ENCODE results near the gene USF1. TPM values are rescaled to one million over a fixed set of nuclear protein-coding genes. Genes with fewer than 3 reads are reported as not detected.
A peak's percentile ranks its signal among the peaks of the same experiment; 100 is the strongest.

USF1 gene
- 10 to 100 TPM; 63.3 to 67.7 TPM for total RNA-seq
- polyA plus RNA-seq = 6.7 TPM

DNA sequence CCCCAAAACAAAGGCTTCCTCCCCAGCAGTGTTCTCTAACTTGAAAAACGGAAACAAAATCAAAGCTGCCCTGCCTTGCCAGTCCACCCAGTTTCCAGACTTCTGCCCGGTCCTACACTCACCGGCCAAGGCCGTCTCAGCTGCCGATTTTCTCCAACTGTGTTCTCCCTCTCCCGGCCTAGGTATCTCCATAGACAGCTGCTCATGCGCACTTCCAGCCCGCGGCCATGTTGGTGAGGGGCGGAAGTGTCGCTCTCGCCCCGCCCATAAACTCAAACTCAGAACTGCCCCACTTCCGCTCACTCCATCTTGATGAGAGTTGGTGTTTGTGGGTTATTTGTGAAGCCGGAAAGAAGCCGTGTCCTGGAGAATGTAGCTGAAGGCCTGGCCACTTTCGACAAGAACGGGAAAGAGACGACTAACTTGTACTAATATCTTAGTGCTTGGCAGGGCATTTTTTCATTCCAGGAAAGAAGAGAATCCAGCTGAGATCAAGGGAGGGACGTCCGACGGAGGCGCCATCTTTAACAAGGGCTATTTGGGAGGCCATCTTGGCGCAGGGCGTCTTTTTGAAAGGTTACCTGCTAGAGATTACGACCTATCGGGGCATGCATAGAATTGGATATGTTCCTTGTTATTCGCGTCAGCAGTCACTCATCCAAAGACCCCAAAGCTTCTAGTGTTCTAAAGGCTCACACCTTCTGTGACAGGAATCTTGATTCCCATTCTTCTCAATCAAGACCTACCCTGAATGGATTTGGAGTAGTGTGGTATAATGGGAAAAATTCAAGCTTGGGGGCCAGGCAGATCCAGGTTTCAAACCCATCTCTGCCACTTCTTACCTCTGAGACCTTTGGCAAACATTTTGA, at the start of gene USF1:
TSS of gene USF1 (minus strand) at position 242 of the 869 bp plus-strand sequence. CDS start 2,702 bp downstream, outside the sequence.
- H3K27me3 Mint-ChIP-seq = no peaks in the 10 kb centered on the region
- peak within 1 kb of the TSS; percentile 89 to 100 (median 99) for H3K27ac Mint-ChIP-seq
- ChIA-PET POLR2A (interaction anchor here (0.6 to 5.0 kb wide), 17 partner anchors 7 to 268 kb away, joined by 3 to 81 read pairs (median 5); partner anchors contain the start of genes ARHGAP30, DEDD, F11R and KLHDC9), CTCF (interaction anchor here (0.7 to 4.4 kb wide), 15 partner anchors 8 to 209 kb away, joined by 3 to 61 read pairs (median 4); partner anchors contain the start of genes ARHGAP30, F11R, KLHDC9 and NIT1)
- H3K27ac ChIP-seq (ENCODE audit: low read depth, low read length) = peak within 1 kb of the TSS; percentile 94
- peak within 1 kb of the TSS; percentile 99 for H3K4me3 ChIP-seq (ENCODE audit: low read length)
- no peaks in the 10 kb centered on the region for H3K9me3 ChIP-seq (ENCODE audit: low read length)
- peaks cover 10 to 80% (median 20%) of the 10 kb centered on the region in 3 donors for H3K36me3 Mint-ChIP-seq
- no peaks in the 10 kb centered on the region for H3K9me3 Mint-ChIP-seq
- H3K36me3 ChIP-seq (ENCODE audit: insufficient read depth, low read length) = peaks cover 49% of the 10 kb centered on the region
- H3K4me3 Mint-ChIP-seq = peak within 1 kb of the TSS; percentile 88 to 97 (median 92)
- peak; percentile 85 to 96 (median 93) for DNase-seq
- H3K4me1 ChIP-seq (ENCODE audit: insufficient read depth, low read length) = peaks cover 23% of the 10 kb centered on the region
- peaks cover 32 to 62% (median 49%) of the 10 kb centered on the region in 3 donors for H3K4me1 Mint-ChIP-seq
- no peaks in the 10 kb centered on the region for H3K27me3 ChIP-seq (ENCODE audit: insufficient read depth, low read length, poor library complexity, severe bottlenecking)

DNA sequence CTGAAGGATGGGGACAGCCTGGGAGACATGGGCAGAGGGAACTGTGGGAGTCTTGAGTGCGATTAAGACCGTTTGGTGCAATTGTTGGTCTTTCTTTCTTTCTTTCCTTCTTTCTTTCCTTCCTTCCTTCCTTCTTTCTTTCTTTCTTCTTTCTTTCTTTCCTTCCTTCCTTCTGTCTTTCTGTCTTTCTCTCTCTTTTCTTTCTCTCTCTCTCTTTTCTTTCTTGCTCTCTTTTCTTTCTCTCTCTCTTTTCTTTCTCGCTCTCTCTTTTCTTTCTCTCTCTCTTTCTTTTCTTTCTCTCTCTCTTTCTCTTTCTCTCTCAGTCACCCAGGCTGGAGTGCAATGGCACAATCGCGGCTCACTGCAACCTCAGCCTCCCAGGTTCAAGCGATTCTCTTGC, 49.5 kb upstream of the USF1 start:
- H3K27ac Mint-ChIP-seq = peak overlapping the region in 2 of 8 donors; percentile 55 to 97
- POLR2A ChIA-PET = interaction anchor here (0.6 to 4.2 kb wide), 2 partner anchors 26 to 65 kb away, joined by 6 to 31 read pairs; partner anchors contain the start of gene ARHGAP30
- Histone ChIP-seq H3K4me1 (ENCODE audit: insufficient read depth, low read length) (peaks cover 8% of the 10 kb centered on the region), H3K36me3 (ENCODE audit: insufficient read depth, low read length) (no peaks in the 10 kb centered on the region), H3K9me3 (ENCODE audit: low read length) (no peaks in the 10 kb centered on the region), H3K27ac (ENCODE audit: low read depth, low read length) (no peak overlapping the region), H3K4me3 (ENCODE audit: low read length) (no peak overlapping the region), H3K27me3 (ENCODE audit: insufficient read depth, low read length, poor library complexity, severe bottlenecking) (no peaks in the 10 kb centered on the region)
- peaks cover 17 to 28% (median 19%) of the 10 kb centered on the region in 3 donors for H3K4me1 Mint-ChIP-seq
- no peak for DNase-seq
- CTCF ChIA-PET = interaction anchor here (1.4 to 7.8 kb wide), 3 partner anchors 25 to 56 kb away, joined by 4 to 128 read pairs (median 83); partner anchors contain the start of genes ARHGAP30 and TSTD1
- peaks cover 0 to 4% (median 3%) of the 10 kb centered on the region in 5 donors for H3K9me3 Mint-ChIP-seq
- H3K4me3 Mint-ChIP-seq = peak overlapping the region in 1 of 7 donors; percentile 73
- H3K36me3 Mint-ChIP-seq = peaks cover 0 to 14% (median 2%) of the 10 kb centered on the region in 3 donors
- peaks cover 0 to 19% of the 10 kb centered on the region in 2 donors for H3K27me3 Mint-ChIP-seq

DNA sequence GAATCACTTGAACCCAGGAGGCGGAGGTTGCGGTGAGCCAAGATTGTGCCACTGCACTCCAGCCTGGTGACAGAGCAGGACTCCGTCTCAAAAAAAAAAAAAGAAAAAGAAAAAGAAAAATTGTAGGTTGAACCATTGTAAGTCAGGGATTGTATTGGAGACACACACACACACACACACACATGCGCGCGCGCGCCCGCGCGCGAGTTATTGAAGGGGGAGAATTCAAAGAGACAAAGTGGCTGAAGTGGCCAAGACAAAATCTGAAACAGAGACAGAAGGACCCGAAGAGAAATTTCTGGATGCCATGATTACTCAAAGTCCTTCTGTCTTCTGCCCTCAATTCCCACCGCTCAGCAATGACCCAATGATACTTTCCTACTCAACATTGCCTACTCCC, 48.7 kb upstream of the USF1 start:
- CTCF ChIA-PET = interaction anchor here (1.4 to 7.8 kb wide), 3 partner anchors 24 to 97 kb away, joined by 4 to 128 read pairs (median 5); partner anchors contain the start of gene ARHGAP30
- POLR2A ChIA-PET = interaction anchor here (0.6 kb wide), 1 partner anchor 64 kb away, joined by 6 read pairs; no protein-coding TSS in a partner anchor
- no peak overlapping the region for H3K4me3 Mint-ChIP-seq
- Histone ChIP-seq H3K4me1 (ENCODE audit: insufficient read depth, low read length) (peaks cover 8% of the 10 kb centered on the region), H3K27ac (ENCODE audit: low read depth, low read length) (no peak overlapping the region), H3K9me3 (ENCODE audit: low read length) (no peaks in the 10 kb centered on the region), H3K4me3 (ENCODE audit: low read length) (no peak overlapping the region), H3K27me3 (ENCODE audit: insufficient read depth, low read length, poor library complexity, severe bottlenecking) (no peaks in the 10 kb centered on the region), H3K36me3 (ENCODE audit: insufficient read depth, low read length) (no peaks in the 10 kb centered on the region)
- H3K9me3 Mint-ChIP-seq = peaks cover 0 to 4% (median 3%) of the 10 kb centered on the region in 5 donors
- peaks cover 0 to 19% of the 10 kb centered on the region in 2 donors for H3K27me3 Mint-ChIP-seq
- H3K36me3 Mint-ChIP-seq = peaks cover 0 to 6% (median 2%) of the 10 kb centered on the region in 3 donors
- H3K4me1 Mint-ChIP-seq = peaks cover 17 to 28% (median 19%) of the 10 kb centered on the region in 3 donors
- H3K27ac Mint-ChIP-seq = peak overlapping the region in 2 of 8 donors; percentile 55 to 85
- DNase-seq = no peak

- H3K36me3 Mint-ChIP-seq = peaks cover 0 to 2% (median 1%) of the 10 kb centered on the region in 3 donors
- Histone ChIP-seq H3K9me3 (ENCODE audit: low read length) (no peaks in the 10 kb centered on the region), H3K4me3 (ENCODE audit: low read length) (no peak overlapping the region), H3K27me3 (ENCODE audit: insufficient read depth, low read length, poor library complexity, severe bottlenecking) (no peaks in the 10 kb centered on the region), H3K27ac (ENCODE audit: low read depth, low read length) (no peak overlapping the region), H3K36me3 (ENCODE audit: insufficient read depth, low read length) (no peaks in the 10 kb centered on the region), H3K4me1 (ENCODE audit: insufficient read depth, low read length) (peaks cover 8% of the 10 kb centered on the region)
- peaks cover 0 to 2% (median 2%) of the 10 kb centered on the region in 5 donors for H3K9me3 Mint-ChIP-seq
- H3K4me3 Mint-ChIP-seq = no peak overlapping the region
- POLR2A ChIA-PET = no interaction called here
- DNase-seq = no peak
- H3K4me1 Mint-ChIP-seq = peaks cover 6 to 16% (median 8%) of the 10 kb centered on the region in 3 donors
- peaks cover 0 to 14% of the 10 kb centered on the region in 2 donors for H3K27me3 Mint-ChIP-seq
- no peak overlapping the region for H3K27ac Mint-ChIP-seq
- CTCF ChIA-PET = interaction anchor here (0.9 to 7.8 kb wide), 2 partner anchors 22 to 73 kb away, joined by 3 to 128 read pairs; partner anchors contain the start of genes ARHGAP30 and PPOX
Observed at GRCh38 chr1:161092621-161093028, 46.8 kb upstream of the USF1 start.

- ChIA-PET CTCF (interaction anchor here (0.9 to 7.8 kb wide), 2 partner anchors 21 to 74 kb away, joined by 3 to 128 read pairs; partner anchors contain the start of genes ARHGAP30 and PPOX), POLR2A (no interaction called here)
- Histone ChIP-seq H3K36me3 (ENCODE audit: insufficient read depth, low read length) (no peaks in the 10 kb centered on the region), H3K4me3 (ENCODE audit: low read length) (no peak overlapping the region), H3K27ac (ENCODE audit: low read depth, low read length) (no peak overlapping the region), H3K9me3 (ENCODE audit: low read length) (no peaks in the 10 kb centered on the region), H3K27me3 (ENCODE audit: insufficient read depth, low read length, poor library complexity, severe bottlenecking) (no peaks in the 10 kb centered on the region), H3K4me1 (ENCODE audit: insufficient read depth, low read length) (peaks cover 2% of the 10 kb centered on the region)
- no peak overlapping the region for H3K4me3 Mint-ChIP-seq
- no peaks in the 10 kb centered on the region for H3K36me3 Mint-ChIP-seq
- peak overlapping the region in 1 of 8 donors; percentile 25 for H3K27ac Mint-ChIP-seq
- DNase-seq = no peak
- H3K9me3 Mint-ChIP-seq = no peaks in the 10 kb centered on the region
- H3K27me3 Mint-ChIP-seq = peaks cover 0 to 8% of the 10 kb centered on the region in 2 donors
- peaks cover 0 to 9% (median 1%) of the 10 kb centered on the region in 3 donors for H3K4me1 Mint-ChIP-seq
Observed at GRCh38 chr1:161091796-161092507, 46.2 kb upstream of the USF1 start.

GRCh38 chr1:161091093-161091492, 45.3 kb upstream of the USF1 start:
- Histone ChIP-seq H3K27me3 (ENCODE audit: insufficient read depth, low read length, poor library complexity, severe bottlenecking) (no peaks in the 10 kb centered on the region), H3K4me1 (ENCODE audit: insufficient read depth, low read length) (no peaks in the 10 kb centered on the region), H3K36me3 (ENCODE audit: insufficient read depth, low read length) (no peaks in the 10 kb centered on the region), H3K4me3 (ENCODE audit: low read length) (no peak overlapping the region), H3K9me3 (ENCODE audit: low read length) (no peaks in the 10 kb centered on the region), H3K27ac (ENCODE audit: low read depth, low read length) (no peak overlapping the region)
- no peak for DNase-seq
- no peaks in the 10 kb centered on the region for H3K9me3 Mint-ChIP-seq
- no peak overlapping the region for H3K27ac Mint-ChIP-seq
- H3K4me1 Mint-ChIP-seq = peaks cover 0 to 2% (median 0%) of the 10 kb centered on the region in 3 donors
- no peak overlapping the region for H3K4me3 Mint-ChIP-seq
- POLR2A ChIA-PET = interaction anchor here (0.6 kb wide), 1 partner anchor 71 kb away, joined by 3 read pairs; no protein-coding TSS in a partner anchor
- peaks cover 0 to 1% of the 10 kb centered on the region in 2 donors for H3K27me3 Mint-ChIP-seq
- CTCF ChIA-PET = no interaction called here
- H3K36me3 Mint-ChIP-seq = no peaks in the 10 kb centered on the region

DNA sequence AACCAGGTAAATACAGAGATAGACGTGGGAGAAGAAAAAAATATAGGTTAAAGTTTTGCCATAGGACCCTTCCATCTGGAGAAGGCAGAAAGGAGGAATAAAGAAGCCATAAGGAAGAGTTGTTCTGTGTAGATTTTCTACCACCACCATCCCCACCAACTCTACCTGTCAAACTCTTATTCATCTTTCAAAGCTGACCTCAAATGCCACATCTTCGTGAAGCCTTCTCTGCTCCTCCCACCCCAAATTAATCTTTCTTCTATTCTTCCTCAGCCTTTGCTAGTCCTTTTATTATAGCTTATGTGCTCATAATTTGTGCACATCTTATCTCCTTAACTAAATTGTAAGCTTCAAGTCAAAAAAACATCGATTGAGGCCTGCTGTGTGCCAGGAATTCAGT, 44.8 kb upstream of the USF1 start:
- ChIA-PET POLR2A (interaction anchor here (0.5 to 0.6 kb wide), 2 partner anchors 51 to 71 kb away, joined by 3 read pairs; no protein-coding TSS in a partner anchor), CTCF (no interaction called here)
- no peaks in the 10 kb centered on the region for H3K9me3 ChIP-seq (ENCODE audit: low read length)
- H3K4me1 ChIP-seq (ENCODE audit: insufficient read depth, low read length) = no peaks in the 10 kb centered on the region
- no peaks in the 10 kb centered on the region for H3K27me3 ChIP-seq (ENCODE audit: insufficient read depth, low read length, poor library complexity, severe bottlenecking)
- H3K27ac Mint-ChIP-seq = peak overlapping the region in 1 of 8 donors; percentile 51
- H3K4me1 Mint-ChIP-seq = peaks cover 0 to 2% (median 0%) of the 10 kb centered on the region in 3 donors
- no peaks in the 10 kb centered on the region for H3K9me3 Mint-ChIP-seq
- no peaks in the 10 kb centered on the region for H3K36me3 Mint-ChIP-seq
- H3K27me3 Mint-ChIP-seq = peaks cover 0 to 1% of the 10 kb centered on the region in 2 donors
- no peak overlapping the region for H3K27ac ChIP-seq (ENCODE audit: low read depth, low read length)
- no peaks in the 10 kb centered on the region for H3K36me3 ChIP-seq (ENCODE audit: insufficient read depth, low read length)
- H3K4me3 Mint-ChIP-seq = no peak overlapping the region
- no peak overlapping the region for H3K4me3 ChIP-seq (ENCODE audit: low read length)
- DNase-seq = peak in 1 of 5 donors; percentile 36

Data from CD8-positive, alpha-beta memory T cell (primary cell).